Posterior vena cava (tissue), 2 donors: ENCODE measurements around the gene RIPPLY2. TPM values are rescaled to one million over a fixed set of nuclear protein-coding genes. Genes with fewer than 3 reads are reported as not detected.

Experiments
- DNase-seq: peaks from one replicate; pipeline ENCODE4 v3.0.0-alpha.2; 2020; ENCODE audit warnings: low spot score
- intact Hi-C, 2 donors: fragments of 100-400 bp; cut with DNase I; formaldehyde crosslinking; loops; one replicate each; pipeline versions ENCODE4 v1.14.1 to v1.14.2; 2022 to 2023
- total RNA-seq, 2 donors: library from RNA; stranded (reverse); fragmentation: NEBNext Ultra II Directional; extraction: Animal tissue kit (Norgen Biotek cat#: 25700); gene quantifications; one replicate each; pipeline ENCODE4 v1.2.1, GENCODE V29; 2021
- donor health status: DM: yes; HTN: yes; CAD: no.
- donor health status: DM: yes; HTN: yes; CAD: no.

Gene RIPPLY2
- total RNA-seq, 2 donors from 2014 or later = not detected

GRCh38 chr6:83859410-83860358, 6.5 kb downstream of the RIPPLY2 start, which contains the start of gene CYB5R4:
Gene CYB5R4, plus strand, starts transcription at chr6:83859689. Its CDS starts 94 bp downstream, at chr6:83859783.
- intact Hi-C loops = no loop called here
- peak; percentile 99 for DNase-seq

- intact Hi-C loops = no loop called here
- DNase-seq = no peak
Observed at GRCh38 chr6:83860359-83860755, 7.2 kb downstream of the RIPPLY2 start.

- DNase-seq = no peak
- intact Hi-C loops = no loop called here
Observed at GRCh38 chr6:83860782-83861495, 7.8 kb downstream of the RIPPLY2 start.

GRCh38 chr6:83862776-83863471, 9.8 kb downstream of the RIPPLY2 start:
- intact Hi-C loops = no loop called here
- DNase-seq = no peak

- DNase-seq = no peak
- intact Hi-C loops = no loop called here
Observed at GRCh38 chr6:83867043-83867442, 13.9 kb downstream of the RIPPLY2 start.

GRCh38 chr6:83867527-83868161, 14.5 kb downstream of the RIPPLY2 start:
- peak; percentile 87 for DNase-seq
- intact Hi-C loops = no loop called here

- intact Hi-C loops = no loop called here
- no peak for DNase-seq
Observed at GRCh38 chr6:83868639-83869038, 15.5 kb downstream of the RIPPLY2 start.

GRCh38 chr6:83870649-83871048, 17.5 kb downstream of the RIPPLY2 start:
- intact Hi-C loops = no loop called here

GRCh38 chr6:83872386-83873118, 19.4 kb downstream of the RIPPLY2 start:
- DNase-seq = no peak
- intact Hi-C loops = no loop called here

More at GRCh38 chr6:83870649-83871048, 17.5 kb downstream of the RIPPLY2 start:
- DNase-seq = no peak

GRCh38 chr6:83873869-83874268, 20.7 kb downstream of the RIPPLY2 start:
- DNase-seq = no peak
- intact Hi-C loops = no loop called here

GRCh38 chr6:83875843-83876242, 22.7 kb downstream of the RIPPLY2 start:
- no peak for DNase-seq
- intact Hi-C loops = no loop called here

GRCh38 chr6:83878902-83879644, 25.9 kb downstream of the RIPPLY2 start:
- intact Hi-C loops = no loop called here
- no peak for DNase-seq

GRCh38 chr6:83879746-83880145, 26.6 kb downstream of the RIPPLY2 start:
- DNase-seq = no peak
- intact Hi-C loops = loop anchor here in 1 of 2 donors (10.0 kb wide), 1 partner anchor 345 kb away; the partner anchor contains the start of gene CEP162

- no peak for DNase-seq
- intact Hi-C loops = loop anchor here in 1 of 2 donors (10.0 kb wide), 1 partner anchor 342 kb away; the partner anchor contains the start of gene CEP162
Observed at GRCh38 chr6:83883240-83883639, 30.1 kb downstream of the RIPPLY2 start.

GRCh38 chr6:83884523-83884922, 31.4 kb downstream of the RIPPLY2 start:
- intact Hi-C loops = loop anchor here in 1 of 2 donors (10.0 kb wide), 1 partner anchor 340 kb away; the partner anchor contains the start of gene CEP162
- DNase-seq = no peak

- intact Hi-C loops = loop anchor here in 1 of 2 donors (10.0 kb wide), 1 partner anchor 339 kb away; the partner anchor contains the start of gene CEP162
- DNase-seq = no peak
Observed at GRCh38 chr6:83885984-83886383, 32.8 kb downstream of the RIPPLY2 start.

- intact Hi-C loops = loop anchor here in 1 of 2 donors (10.0 kb wide), 1 partner anchor 335 kb away; the partner anchor contains the start of gene CEP162
Observed at GRCh38 chr6:83889621-83890020, 36.5 kb downstream of the RIPPLY2 start.

More at GRCh38 chr6:83889621-83890020, 36.5 kb downstream of the RIPPLY2 start:
- no peak for DNase-seq
